GM12801 (cell line): Measurements from ENCODE around the gene RABGEF1.

Experiments used
- TF ChIP-seq, protein P1 (sequence below): IDR thresholded peaks from one replicate; pipeline ENCODE4 v1.5.1; 2011; ENCODE audit warnings: control low read depth; ENCODE audit not compliant: insufficient read length; ENCODE audit errors: extremely low read depth

The RABGEF1 gene

DNA sequence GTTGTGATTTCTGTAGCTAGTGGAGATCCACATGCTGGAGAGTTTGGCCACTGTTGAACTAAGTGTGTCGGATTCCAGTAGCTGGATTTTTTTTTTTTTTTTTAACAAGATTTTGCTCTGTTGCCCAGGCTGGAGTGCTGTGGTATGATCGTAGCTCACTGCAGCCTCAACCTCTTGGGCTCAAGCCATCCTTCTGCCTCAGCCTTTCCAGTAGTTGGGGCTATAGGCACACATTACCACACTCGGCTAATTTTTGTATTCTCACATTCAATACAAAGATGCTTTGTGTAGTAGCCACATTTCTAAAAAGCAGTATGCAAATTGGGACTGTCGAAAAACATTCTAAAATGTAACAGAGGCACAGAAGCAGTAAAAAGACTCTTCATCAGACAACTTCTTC is 63.5 kb downstream of the RABGEF1 start:
- TF ChIP-seq, protein P1, sequence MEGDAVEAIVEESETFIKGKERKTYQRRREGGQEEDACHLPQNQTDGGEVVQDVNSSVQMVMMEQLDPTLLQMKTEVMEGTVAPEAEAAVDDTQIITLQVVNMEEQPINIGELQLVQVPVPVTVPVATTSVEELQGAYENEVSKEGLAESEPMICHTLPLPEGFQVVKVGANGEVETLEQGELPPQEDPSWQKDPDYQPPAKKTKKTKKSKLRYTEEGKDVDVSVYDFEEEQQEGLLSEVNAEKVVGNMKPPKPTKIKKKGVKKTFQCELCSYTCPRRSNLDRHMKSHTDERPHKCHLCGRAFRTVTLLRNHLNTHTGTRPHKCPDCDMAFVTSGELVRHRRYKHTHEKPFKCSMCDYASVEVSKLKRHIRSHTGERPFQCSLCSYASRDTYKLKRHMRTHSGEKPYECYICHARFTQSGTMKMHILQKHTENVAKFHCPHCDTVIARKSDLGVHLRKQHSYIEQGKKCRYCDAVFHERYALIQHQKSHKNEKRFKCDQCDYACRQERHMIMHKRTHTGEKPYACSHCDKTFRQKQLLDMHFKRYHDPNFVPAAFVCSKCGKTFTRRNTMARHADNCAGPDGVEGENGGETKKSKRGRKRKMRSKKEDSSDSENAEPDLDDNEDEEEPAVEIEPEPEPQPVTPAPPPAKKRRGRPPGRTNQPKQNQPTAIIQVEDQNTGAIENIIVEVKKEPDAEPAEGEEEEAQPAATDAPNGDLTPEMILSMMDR: no peak

DNA sequence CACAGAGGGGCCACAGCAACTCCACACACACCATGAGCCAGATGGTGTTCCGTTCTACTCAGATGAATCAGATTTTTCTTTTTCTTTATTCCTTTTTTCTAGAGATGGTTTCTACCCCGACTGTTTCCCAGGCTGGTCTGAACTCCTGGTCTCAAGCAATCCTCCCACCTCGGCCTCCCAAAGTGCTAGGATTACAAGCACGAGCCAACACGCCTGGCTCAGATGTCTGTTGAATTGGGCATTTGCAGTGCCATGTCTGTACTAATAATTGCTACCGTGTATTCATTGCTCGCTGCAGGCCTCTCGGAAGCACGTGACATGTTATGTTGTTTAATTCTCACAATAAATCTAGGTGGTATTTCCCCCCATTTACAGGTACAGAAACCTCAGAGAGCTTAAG is 67.2 kb downstream of the RABGEF1 start:
- TF ChIP-seq, protein P1: no peak

DNA sequence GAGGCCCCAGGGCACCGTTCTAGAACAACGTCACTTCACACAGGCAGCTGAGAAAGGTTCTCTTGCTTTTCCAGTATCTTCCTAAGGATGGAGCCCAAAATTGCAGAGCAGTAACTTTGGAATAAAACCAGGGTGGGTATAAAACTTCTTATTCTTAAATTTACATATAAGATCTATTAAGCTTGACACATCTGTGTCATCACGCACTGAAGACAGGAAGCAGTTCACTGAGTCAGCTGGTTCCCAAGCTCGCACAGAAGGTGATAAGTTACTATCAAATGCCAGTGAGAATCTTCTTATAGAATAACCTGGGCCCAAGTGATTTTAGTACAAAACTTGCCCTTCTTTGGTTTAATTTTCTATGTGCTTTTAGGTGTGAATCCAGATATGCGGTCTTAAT is 70.2 kb downstream of the RABGEF1 start:
- TF ChIP-seq, protein P1: no peak

DNA sequence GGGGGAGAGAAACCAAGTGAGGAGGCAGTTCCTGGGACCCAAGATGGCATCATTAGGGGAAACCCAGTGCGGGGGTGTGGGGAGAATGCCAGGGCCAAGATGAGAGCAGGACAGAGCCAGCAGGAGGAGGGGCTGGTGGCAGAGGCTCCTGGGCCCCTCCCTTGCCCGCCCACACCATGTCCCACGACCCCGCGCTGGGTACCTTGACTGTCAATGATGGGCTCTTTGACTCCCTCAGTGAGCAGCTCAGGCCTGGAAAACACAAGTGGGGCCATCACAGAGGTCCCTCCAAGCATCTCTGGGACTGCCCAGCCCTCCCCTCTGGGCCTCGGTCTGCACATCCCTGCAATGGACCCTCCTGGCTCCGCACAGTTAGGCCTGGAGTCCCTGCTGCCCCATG is 75.4 kb downstream of the RABGEF1 start:
- TF ChIP-seq, protein P1: no peak

DNA sequence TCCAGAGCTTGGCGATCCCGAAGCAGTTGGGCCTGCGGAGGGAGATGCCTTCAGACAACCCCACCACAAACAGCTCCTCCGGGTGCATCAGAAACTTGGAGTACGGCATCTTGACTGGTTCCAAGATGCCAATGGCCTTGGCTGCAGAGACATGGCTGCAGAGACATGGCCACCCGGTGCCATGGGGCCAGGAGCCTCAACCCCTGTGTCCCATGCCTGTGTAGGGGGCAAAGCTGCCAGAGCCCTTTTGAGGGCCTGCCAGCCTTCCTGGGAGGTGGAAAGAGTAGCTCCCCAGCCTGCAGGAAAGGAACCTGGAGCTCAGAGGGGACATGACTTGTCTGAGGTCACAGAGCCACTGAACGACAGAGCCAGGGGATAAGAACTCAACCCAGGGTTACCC is 83.5 kb downstream of the RABGEF1 start:
- TF ChIP-seq, protein P1: no peak

DNA sequence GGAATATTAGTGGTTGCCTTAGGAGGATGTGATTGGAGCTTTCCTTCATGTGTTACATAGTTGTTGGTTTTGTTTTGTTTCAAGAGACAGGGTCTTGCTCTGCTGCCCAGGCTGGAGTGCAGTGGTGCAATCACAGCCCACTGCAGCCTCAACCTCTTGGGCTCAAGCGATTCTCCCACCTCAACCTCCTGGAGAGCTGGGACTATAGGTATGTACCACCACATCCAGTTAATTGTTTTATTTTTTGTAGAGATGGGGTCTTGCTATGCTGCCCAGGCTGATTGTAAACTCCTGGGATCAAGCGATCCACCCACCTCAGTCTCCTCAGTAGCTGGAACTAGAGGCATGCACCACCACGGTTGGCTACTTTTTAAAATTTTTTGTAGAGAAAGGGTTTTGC is 86.1 kb downstream of the RABGEF1 start:
- TF ChIP-seq, protein P1: no peak

DNA sequence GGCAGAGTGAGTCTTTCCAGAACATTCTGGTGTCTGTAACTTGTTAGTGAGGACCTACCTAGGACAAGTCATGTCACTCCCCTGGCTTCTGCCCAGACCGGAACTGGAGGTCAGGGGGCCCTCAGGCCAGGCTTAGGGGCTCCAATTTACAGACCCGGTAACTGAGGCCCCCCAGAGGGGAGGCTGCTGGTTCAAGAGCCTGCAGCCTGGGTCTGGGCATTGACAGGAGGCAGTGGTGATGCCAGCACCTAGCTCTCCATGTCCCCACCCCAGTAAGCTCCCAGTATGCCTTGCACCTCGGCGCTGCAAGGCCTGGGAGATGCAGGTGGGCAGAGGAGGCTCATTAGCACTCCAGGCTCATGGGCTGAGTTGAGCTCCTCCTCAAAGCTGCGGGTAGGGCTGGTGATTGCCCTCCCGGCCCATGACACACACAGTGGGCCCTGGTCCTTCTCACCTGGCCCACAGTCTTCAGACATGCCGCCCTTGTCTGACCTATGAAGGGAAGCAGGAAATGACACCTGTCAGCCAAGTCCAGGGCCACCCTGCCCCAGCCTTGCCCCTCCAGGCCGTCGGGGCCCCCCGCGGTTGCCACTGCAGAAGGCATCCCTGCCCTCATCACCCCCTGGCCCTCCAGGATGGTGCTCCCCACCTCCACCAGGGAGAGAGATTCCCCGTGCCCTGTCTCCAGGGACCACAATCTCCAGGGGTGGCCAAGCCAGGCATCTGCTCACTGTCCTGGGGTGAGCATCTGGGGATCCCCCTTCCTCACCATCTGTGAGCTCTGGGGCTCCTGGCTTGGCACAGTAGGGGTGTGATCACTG is 92.2 kb downstream of the RABGEF1 start:
- TF ChIP-seq, protein P1: no peak
